ENCODE measurements around the gene EEF1B2.
A peak's percentile ranks its signal among the peaks of the same experiment; 100 is the strongest.
"Not testable (repeated sequence)": the region's sequence is repeated elsewhere in the genome, so short reads cannot be mapped to it uniquely, and the experiment has no call there.

The EEF1B2 gene

GRCh38 chr2:206159346-206160124 lies at the start of gene EEF1B2, which contains the start of gene NDUFS1:
EEF1B2 (plus strand) TSS chr2:206159895; CDS start chr2:206159980, 85 bp downstream.
NDUFS1 (minus strand) TSS chr2:206159444; CDS start chr2:206153678, 5,766 bp downstream.
- peak; percentile 99 for DNase-seq (ENCODE audit: low spot score)

- no peak for DNase-seq (ENCODE audit: low spot score)
Measured at GRCh38 chr2:206112108-206112507, 47.6 kb upstream of the EEF1B2 start.

GRCh38 chr2:206112846-206113547 lies 46.7 kb upstream of the EEF1B2 start:
- DNase-seq (ENCODE audit: low spot score) = no peak

GRCh38 chr2:206115026-206115578 lies 44.6 kb upstream of the EEF1B2 start:
- DNase-seq (ENCODE audit: low spot score) = no peak

GRCh38 chr2:206116278-206116677 lies 43.4 kb upstream of the EEF1B2 start:
- DNase-seq (ENCODE audit: low spot score) = no peak

GRCh38 chr2:206122569-206122968 lies 37.1 kb upstream of the EEF1B2 start:
- not testable (repeated sequence) for DNase-seq (ENCODE audit: low spot score)

- no peak for DNase-seq (ENCODE audit: low spot score)
Measured at GRCh38 chr2:206125901-206126300, 33.8 kb upstream of the EEF1B2 start.

- no peak for DNase-seq (ENCODE audit: low spot score)
Measured at GRCh38 chr2:206127656-206128055, 32.0 kb upstream of the EEF1B2 start.

- no peak for DNase-seq (ENCODE audit: low spot score)
Measured at GRCh38 chr2:206143451-206143850, 16.2 kb upstream of the EEF1B2 start.

- DNase-seq (ENCODE audit: low spot score) = no peak
Measured at GRCh38 chr2:206144383-206144782, 15.3 kb upstream of the EEF1B2 start.

GRCh38 chr2:206145665-206146064 lies 14.0 kb upstream of the EEF1B2 start:
- no peak for DNase-seq (ENCODE audit: low spot score)

- no peak for DNase-seq (ENCODE audit: low spot score)
Measured at GRCh38 chr2:206149330-206149729, 10.4 kb upstream of the EEF1B2 start.

GRCh38 chr2:206150168-206150567 lies 9.5 kb upstream of the EEF1B2 start:
- no peak for DNase-seq (ENCODE audit: low spot score)

- no peak for DNase-seq (ENCODE audit: low spot score)
Measured at GRCh38 chr2:206150631-206151030, 9.1 kb upstream of the EEF1B2 start.

GRCh38 chr2:206154197-206154596 lies 5.5 kb upstream of the EEF1B2 start:
- DNase-seq (ENCODE audit: low spot score) = no peak

- DNase-seq (ENCODE audit: low spot score) = not testable (repeated sequence)
Measured at GRCh38 chr2:206157014-206157413, 2.7 kb upstream of the EEF1B2 start.

- DNase-seq (ENCODE audit: low spot score) = no peak
Measured at GRCh38 chr2:206158563-206159345, 941 bp upstream of the EEF1B2 start.

GRCh38 chr2:206160125-206160806 lies 571 bp downstream of the EEF1B2 start:
- DNase-seq (ENCODE audit: low spot score) = no peak

- no peak for DNase-seq (ENCODE audit: low spot score)
Measured at GRCh38 chr2:206160807-206161179, 1.1 kb downstream of the EEF1B2 start.

- not testable (repeated sequence) for DNase-seq (ENCODE audit: low spot score)
Measured at GRCh38 chr2:206162401-206162800, 2.7 kb downstream of the EEF1B2 start.

- DNase-seq (ENCODE audit: low spot score) = no peak
Measured at GRCh38 chr2:206163251-206163880, 3.7 kb downstream of the EEF1B2 start.
